HEK293 (cell line): ENCODE measurements around the gene FRMD4A.

ENCODE experiments used
- CTCF ChIA-PET: fragments of 350-600 bp; formaldehyde crosslinking; extraction: SDS; loops from one replicate; lab custom pipeline; 2021; ENCODE audit warnings: antibody characterized with exemption; lab: Yijun Ruan, JAX
- POLR2A ChIA-PET: fragments of 300-600 bp; formaldehyde crosslinking; extraction: SDS; loops from one replicate; lab custom pipeline; 2020; ENCODE audit warnings: antibody characterized with exemption, inconsistent platforms; lab: Yijun Ruan, JAX
- H3K27ac ChIP-seq: fragments of 200-500 bp; sonication (Bioruptor generic); 2 replicates; pipeline ENCODE4 v1.5.1; 2014; ENCODE audit warnings: low read depth, low read length, control low read depth, inconsistent platforms; ENCODE audit errors: extremely low read depth
- H3K36me3 ChIP-seq, 2 experiments: fragments of 200-500 bp in 1 of 2; sonication (Bioruptor generic) in 1 of 2; 1 replicate in 1 of 2; 2 replicates in 1 of 2; pipeline ENCODE4 v1.5.1; 2014 to 2017; ENCODE audit warnings: inconsistent platforms in 2 of 2, low read length in 2 of 2; ENCODE audit not compliant: control insufficient read depth in 2 of 2, insufficient read depth in 1 of 2
- H3K4me1 ChIP-seq: fragments of 200-500 bp; sonication (Bioruptor generic); 2 replicates; pipeline ENCODE4 v1.5.1; 2014; ENCODE audit warnings: mild to moderate bottlenecking, low read length, inconsistent platforms; ENCODE audit not compliant: control insufficient read depth, insufficient read depth
- H3K4me3 ChIP-seq: 2 replicates; pipeline ENCODE4 v1.5.1; 2011; ENCODE audit warnings: low read depth, mild to moderate bottlenecking, control low read depth, low read length, moderate library complexity
- H3K9me3 ChIP-seq: fragments of 200-500 bp; sonication (Bioruptor generic); 2 replicates; pipeline ENCODE4 v1.5.1; 2014; ENCODE audit warnings: low read depth, low read length, inconsistent platforms; ENCODE audit not compliant: control insufficient read depth, insufficient read depth
- INSM2 ChIP-seq: fragments of 450-650 bp; formaldehyde crosslinking; IDR thresholded peaks from 2 replicates; pipeline ENCODE4 v1.5.1; 2016; ENCODE audit warnings: missing biosample characterization, missing genetic modification characterization
- OVOL3 ChIP-seq: fragments of 450-650 bp; formaldehyde crosslinking; IDR thresholded peaks from 2 replicates; pipeline ENCODE4 v1.5.1; 2016; ENCODE audit warnings: missing biosample characterization, missing genetic modification characterization
- PBX3 ChIP-seq: sonication (generic); formaldehyde crosslinking; IDR thresholded peaks from 2 replicates; pipeline ENCODE4 v1.8.1; 2022; ENCODE audit warnings: mild to moderate bottlenecking, moderate library complexity, missing genetic modification reagents
- REST ChIP-seq: fragments of 450-650 bp; formaldehyde crosslinking; IDR thresholded peaks from 2 replicates; pipeline ENCODE4 v1.5.1; 2016; ENCODE audit warnings: missing biosample characterization, missing genetic modification characterization
- SETDB1 ChIP-seq: IDR thresholded peaks from one replicate; pipeline ENCODE4 v1.6.1; 2017; ENCODE audit warnings: mild to moderate bottlenecking, low read length, moderate library complexity, mixed read lengths; ENCODE audit not compliant: insufficient read length
- SP2 ChIP-seq: fragments of 450-650 bp; formaldehyde crosslinking; IDR thresholded peaks from 2 replicates; pipeline ENCODE4 v1.5.1; 2016; ENCODE audit warnings: missing biosample characterization, missing genetic modification characterization
- WT1 ChIP-seq: fragments of 450-650 bp; formaldehyde crosslinking; IDR thresholded peaks from 2 replicates; pipeline ENCODE4 v1.5.1; 2016; ENCODE audit warnings: missing biosample characterization, missing genetic modification characterization
- ZNF112 ChIP-seq: fragments of 450-650 bp; formaldehyde crosslinking; IDR thresholded peaks from 2 replicates; pipeline ENCODE4 v1.5.0; 2017; ENCODE audit warnings: missing biosample characterization, missing genetic modification characterization
- ZNF174 ChIP-seq: fragments of 450-650 bp; formaldehyde crosslinking; IDR thresholded peaks from 2 replicates; pipeline ENCODE4 v1.5.0; 2017; ENCODE audit warnings: missing biosample characterization, mild to moderate bottlenecking, missing genetic modification characterization
- ZNF280D ChIP-seq: fragments of 450-650 bp; formaldehyde crosslinking; IDR thresholded peaks from 2 replicates; pipeline ENCODE4 v1.5.1; 2016; ENCODE audit warnings: missing biosample characterization, missing genetic modification characterization
- ZNF433 ChIP-seq: fragments of 450-650 bp; formaldehyde crosslinking; IDR thresholded peaks from 2 replicates; pipeline ENCODE4 v1.5.1; 2016; ENCODE audit warnings: missing biosample characterization, missing genetic modification characterization, low read depth
- ZNF48 ChIP-seq: fragments of 450-650 bp; formaldehyde crosslinking; IDR thresholded peaks from 2 replicates; pipeline ENCODE4 v1.5.1; 2016; ENCODE audit warnings: missing biosample characterization, missing genetic modification characterization
- ZNF530 ChIP-seq: fragments of 450-650 bp; formaldehyde crosslinking; IDR thresholded peaks from 2 replicates; pipeline ENCODE4 v1.5.1; 2016; ENCODE audit warnings: low read depth, missing biosample characterization, missing genetic modification characterization
- ZNF596 ChIP-seq: fragments of 450-650 bp; IDR thresholded peaks from 2 replicates; pipeline ENCODE4 v1.5.0; 2018; ENCODE audit warnings: missing biosample characterization, mild to moderate bottlenecking, missing genetic modification characterization, moderate library complexity
- ZNF704 ChIP-seq: fragments of 450-650 bp; formaldehyde crosslinking; IDR thresholded peaks from 2 replicates; pipeline ENCODE4 v1.5.1; 2016; ENCODE audit warnings: missing biosample characterization, missing genetic modification characterization
- ZNF777 ChIP-seq: fragments of 450-650 bp; formaldehyde crosslinking; IDR thresholded peaks from 2 replicates; pipeline ENCODE4 v1.5.1; 2017; ENCODE audit warnings: missing biosample characterization, missing genetic modification characterization, borderline replicate concordance
- ZSCAN16 ChIP-seq: fragments of 450-650 bp; formaldehyde crosslinking; IDR thresholded peaks from 2 replicates; pipeline ENCODE4 v1.5.1; 2016; ENCODE audit warnings: missing biosample characterization, missing genetic modification characterization
- ZXDB ChIP-seq: fragments of 450-650 bp; formaldehyde crosslinking; IDR thresholded peaks from 2 replicates; pipeline ENCODE4 v1.5.1; 2016; ENCODE audit warnings: missing biosample characterization, missing genetic modification characterization

FRMD4A gene

GRCh38 chr10:14333606-14334005, 2.9 kb upstream of the FRMD4A start:
- no peaks in the 10 kb centered on the region for H3K4me1 ChIP-seq
- no peaks in the 10 kb centered on the region for H3K36me3 ChIP-seq
- H3K27ac ChIP-seq, result no peak overlapping the region
- TF ChIP-seq ZNF596 (no peak), ZNF112 (tag by site-specific recombination) (no peak), PBX3 (no peak), ZSCAN16 (tag by site-specific recombination) (no peak), SETDB1 (no peak), REST (tag by site-specific recombination) (no peak), INSM2 (tag by site-specific recombination) (no peak), ZXDB (tag by site-specific recombination) (no peak), OVOL3 (tag by site-specific recombination) (no peak), ZNF48 (tag by site-specific recombination) (no peak), ZNF280D (tag by site-specific recombination) (no peak), ZNF704 (tag by site-specific recombination) (no peak), ZNF433 (tag by site-specific recombination) (no peak), ZNF777 (tag by site-specific recombination) (no peak), SP2 (tag by site-specific recombination) (no peak)
- POLR2A ChIA-PET, result no interaction called here
- no peak overlapping the region for H3K4me3 ChIP-seq
- H3K9me3 ChIP-seq, result no peaks in the 10 kb centered on the region
- CTCF ChIA-PET, result interaction anchor here (1.7 kb wide), 1 partner anchor 8 kb away, joined by 6 read pairs; no protein-coding TSS in a partner anchor

GRCh38 chr10:14332903-14333302, 2.2 kb upstream of the FRMD4A start:
- TF ChIP-seq WT1 (tag by site-specific recombination) (no peak), ZNF530 (tag by site-specific recombination) (no peak), ZNF174 (tag by site-specific recombination) (no peak)
- Histone ChIP-seq H3K9me3 (no peaks in the 10 kb centered on the region), H3K4me1 (no peaks in the 10 kb centered on the region), H3K36me3 (no peaks in the 10 kb centered on the region), H3K27ac (no peak overlapping the region), H3K4me3 (no peak overlapping the region)
- POLR2A ChIA-PET, result no interaction called here
- CTCF ChIA-PET, result interaction anchor here (0.7 kb wide), 1 partner anchor 13 kb away, joined by 4 read pairs; no protein-coding TSS in a partner anchor
